Measurements from ENCODE around the gene NR1D1.

- no peak for TF ChIP-seq CTCF (IDR thresholded peaks at IDR 0.05; ENCODE audit: insufficient read depth, low read length)
- TF ChIP-seq SPI1 (IDR thresholded peaks at IDR 0.05; ENCODE audit: borderline replicate concordance, low read depth): no peak
Observed at GRCh38 chr17:40095944-40096791, 4.2 kb downstream of the NR1D1 start.

Data from HL-60 (cell line).